RCC 7860 (cell line): Measurements from ENCODE around the gene RNF113B.
A peak's percentile ranks its signal among the peaks of the same experiment; 100 is the strongest.

Experiments
- DNase-seq: peaks from one replicate; pipeline ENCODE4 v3.0.0-alpha.2; 2015; ENCODE audit warnings: low spot score
- FAIRE-seq: peaks from 2 replicates; lab custom pipeline; 2012; peaks lifted over from hg19 to GRCh38; lab: Jason Lieb, UNC

RNF113B gene

GRCh38 chr13:98176777-98177608 is at the start of gene RNF113B:
Gene RNF113B, minus strand, starts transcription at chr13:98177269. Its CDS starts 33 bp downstream, at chr13:98177236.
- FAIRE-seq = no peak
- DNase-seq = no peak

DNA sequence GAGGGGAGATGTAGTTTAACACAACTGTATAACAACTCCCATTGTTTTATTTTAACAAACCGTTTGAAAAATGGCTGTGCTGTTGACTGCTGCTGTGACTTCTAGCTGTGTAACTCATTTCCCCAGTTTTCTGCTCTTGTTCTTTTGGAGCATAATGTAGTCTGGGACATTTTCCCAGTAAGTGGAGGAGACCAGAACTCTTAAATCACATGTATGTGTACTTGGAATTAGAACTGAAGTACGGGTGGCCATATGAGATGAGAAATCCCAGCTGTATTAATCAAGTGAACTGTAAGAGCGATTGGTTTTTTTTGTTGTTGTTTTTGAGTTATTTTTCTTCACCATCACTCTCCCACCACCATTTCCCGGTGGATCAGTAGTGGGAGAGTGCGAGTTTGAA is 49.4 kb upstream of the RNF113B start:
- DNase-seq = no peak

DNA sequence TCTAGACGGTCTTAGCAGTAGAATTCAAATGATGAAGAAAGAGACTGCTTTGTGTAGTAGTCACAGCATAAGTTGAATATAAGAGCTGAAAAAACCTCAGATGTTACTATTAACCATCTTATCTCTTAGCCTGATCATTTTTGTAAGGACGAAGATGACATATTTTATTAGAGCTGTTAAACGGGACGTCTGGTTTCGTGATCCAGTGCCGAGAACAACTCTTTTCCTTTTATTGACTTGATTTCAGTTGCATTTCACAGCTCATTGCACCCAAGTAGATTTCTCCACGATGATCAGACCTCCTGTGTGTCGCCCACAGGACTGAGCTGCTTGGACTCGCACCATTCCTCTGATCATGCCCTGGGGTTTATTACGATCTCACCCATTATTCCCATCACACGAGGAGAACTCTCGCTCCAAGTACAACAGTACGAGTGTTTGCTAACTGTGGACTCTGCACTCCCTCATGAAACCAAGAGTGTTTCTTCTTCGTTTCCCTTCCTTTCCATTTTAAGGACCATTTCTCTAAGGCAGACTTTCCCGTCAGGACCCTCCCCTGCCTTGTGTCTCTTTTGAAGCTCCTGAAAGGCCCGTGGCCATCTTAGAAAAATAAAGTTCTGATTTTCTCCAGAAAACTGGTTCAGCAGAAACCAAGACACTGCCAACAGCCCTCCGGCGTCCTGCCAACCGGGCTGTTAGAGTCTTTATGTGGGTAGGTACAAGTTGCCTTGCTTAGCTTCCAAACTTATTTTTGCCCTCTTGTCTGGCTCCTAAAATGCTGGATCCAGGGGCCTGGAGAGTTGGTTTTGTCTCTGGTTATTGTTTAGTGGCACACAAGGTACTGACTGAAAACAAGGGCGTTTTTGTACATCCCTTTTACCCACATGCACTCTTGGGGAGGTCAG is 48.2 kb upstream of the RNF113B start:
- FAIRE-seq = no peak

More for the DNA sequence above, 49.4 kb upstream of the RNF113B start:
- no peak for FAIRE-seq

GRCh38 chr13:98224557-98224956 is 47.5 kb upstream of the RNF113B start:
- DNase-seq (no peak), FAIRE-seq (no peak)

More for the DNA sequence above, 48.2 kb upstream of the RNF113B start:
- DNase-seq = no peak

DNA sequence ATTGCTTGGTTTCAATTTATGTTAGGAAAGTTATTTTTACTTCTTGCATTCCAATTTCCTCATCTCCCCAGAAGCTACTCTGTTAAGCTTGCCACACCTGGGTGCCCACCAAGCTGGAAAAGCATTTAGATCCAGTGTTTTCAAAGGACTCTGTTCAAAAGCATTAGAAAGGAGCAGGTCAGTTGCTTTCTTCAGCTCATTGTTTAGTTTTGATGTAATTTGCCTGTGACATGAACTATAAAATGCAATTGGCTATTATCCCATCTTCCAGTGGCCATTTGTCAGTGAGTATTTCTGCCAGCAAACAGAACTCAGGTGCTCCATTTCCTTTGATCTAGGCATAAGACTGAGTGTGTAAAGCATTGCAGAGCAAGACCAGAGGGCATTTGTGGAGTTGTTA is 46.7 kb upstream of the RNF113B start:
- FAIRE-seq = no peak
- no peak for DNase-seq

DNA sequence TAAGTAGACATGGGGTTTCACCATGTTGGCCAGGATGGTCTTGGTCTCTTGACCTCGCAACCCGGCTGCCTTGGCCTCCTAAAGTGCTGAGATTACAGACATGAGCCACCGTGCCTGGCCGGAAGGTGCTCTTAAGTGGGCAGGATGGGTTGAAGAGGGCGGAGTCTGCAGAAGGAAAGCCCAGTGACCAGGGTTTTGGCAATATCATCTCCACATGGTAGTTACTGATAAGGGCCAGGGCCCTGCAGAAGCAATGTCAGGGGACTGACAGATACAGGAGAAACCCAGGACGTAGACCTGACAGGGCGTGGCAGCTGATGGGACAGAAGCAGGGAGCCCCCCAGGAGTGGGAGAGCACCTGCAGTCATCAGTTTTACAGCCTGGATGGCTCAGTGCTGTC is 45.7 kb upstream of the RNF113B start:
- DNase-seq = no peak
- FAIRE-seq = no peak

GRCh38 chr13:98222081-98222554 is 45.0 kb upstream of the RNF113B start:
- FAIRE-seq (no peak), DNase-seq (no peak)

DNA sequence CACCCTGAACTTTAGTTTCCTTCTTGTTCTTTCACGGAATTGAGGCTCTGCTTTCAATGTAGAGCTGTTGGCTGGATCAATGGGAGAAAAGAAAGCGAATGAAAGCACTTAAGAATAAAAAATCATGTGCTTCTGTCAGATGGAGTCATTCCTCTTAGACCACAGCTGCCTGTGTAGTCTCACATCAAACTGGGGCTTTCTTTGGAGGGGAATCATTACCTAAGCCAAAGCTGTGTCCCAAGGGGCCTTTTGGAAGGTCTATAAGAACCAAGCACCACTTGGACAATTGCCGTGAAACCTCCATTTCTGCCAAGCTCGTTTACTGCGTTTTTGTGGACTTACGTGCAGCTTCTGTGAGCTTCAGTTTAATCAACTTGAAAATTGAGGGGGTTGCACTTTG is 44.2 kb upstream of the RNF113B start:
- FAIRE-seq = no peak
- no peak for DNase-seq

- no peak for FAIRE-seq
These were observed 43.3 kb upstream of the RNF113B start for GRCh38 chr13:98220271-98220791.

DNA sequence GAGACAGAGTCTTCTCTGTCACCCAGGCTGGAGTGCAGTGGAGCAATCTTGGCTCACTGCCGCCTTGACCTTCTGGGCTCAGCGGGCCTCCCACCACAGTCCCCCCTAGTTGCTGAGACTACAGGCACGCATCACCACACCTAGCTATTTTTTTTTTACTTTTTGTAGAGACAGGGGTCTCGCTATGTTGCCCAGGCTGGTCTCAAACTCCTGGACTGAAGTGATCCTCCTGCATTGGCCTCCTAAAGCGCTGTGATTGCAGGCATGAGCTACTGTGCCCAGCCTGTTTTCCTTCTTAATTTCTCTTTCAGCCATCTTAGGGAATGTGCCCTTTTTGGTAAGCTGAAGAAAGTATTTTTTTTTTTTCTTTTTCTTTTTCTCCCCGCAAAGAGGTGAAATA is 42.6 kb upstream of the RNF113B start:
- no peak for FAIRE-seq
- DNase-seq = no peak

More at GRCh38 chr13:98220271-98220791, 43.3 kb upstream of the RNF113B start:
- no peak for DNase-seq

DNA sequence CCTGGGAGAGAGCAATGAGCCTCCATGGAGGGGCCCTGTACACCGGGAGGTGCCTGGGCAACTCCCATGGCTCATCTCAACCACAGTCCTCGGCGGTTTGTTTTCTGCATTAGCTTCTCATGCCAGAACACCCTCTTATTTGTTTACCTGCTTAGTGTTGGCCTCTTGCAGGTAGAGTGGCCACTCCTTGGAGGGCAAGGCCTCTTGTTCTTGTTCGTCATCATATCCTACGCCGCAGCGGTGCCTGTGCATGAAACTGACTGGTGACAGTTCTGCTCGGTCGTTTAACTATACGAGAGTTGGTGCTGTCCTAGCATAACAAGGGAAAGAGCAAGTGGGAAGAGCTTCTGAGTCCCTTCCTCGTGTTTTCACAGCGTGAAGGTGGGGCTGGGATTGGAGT is 40.5 kb upstream of the RNF113B start:
- DNase-seq (no peak), FAIRE-seq (no peak)

- DNase-seq = no peak
- no peak for FAIRE-seq
These were observed 39.7 kb upstream of the RNF113B start for GRCh38 chr13:98216711-98217285.

- DNase-seq (peak; percentile 86), FAIRE-seq (peak; percentile 85)
These were observed 39.1 kb upstream of the RNF113B start for GRCh38 chr13:98216135-98216565.

DNA sequence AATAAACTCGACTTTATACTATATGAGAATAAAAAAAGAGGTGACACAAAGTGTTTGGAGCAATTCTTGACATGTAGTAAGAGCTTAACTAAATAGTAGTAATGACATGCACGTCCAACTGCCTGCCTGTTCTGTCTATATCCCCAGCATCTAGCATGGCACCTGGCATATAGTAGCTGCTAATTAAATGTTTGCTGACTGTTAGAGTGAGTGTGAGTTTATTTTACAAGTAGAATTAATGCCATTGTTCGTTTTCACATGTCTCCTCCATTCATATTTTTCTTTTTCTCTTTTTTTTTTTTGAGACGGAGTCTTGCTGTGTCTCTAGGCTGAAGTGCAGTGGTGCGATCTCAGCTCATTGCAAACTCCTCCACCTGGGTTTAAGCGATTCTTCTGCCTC is 38.4 kb upstream of the RNF113B start:
- DNase-seq = no peak
- no peak for FAIRE-seq

- FAIRE-seq = no peak
- no peak for DNase-seq
These were observed 37.6 kb upstream of the RNF113B start for GRCh38 chr13:98214707-98215106.

GRCh38 chr13:98214008-98214643 is 37.1 kb upstream of the RNF113B start:
- DNase-seq = no peak
- no peak for FAIRE-seq

DNA sequence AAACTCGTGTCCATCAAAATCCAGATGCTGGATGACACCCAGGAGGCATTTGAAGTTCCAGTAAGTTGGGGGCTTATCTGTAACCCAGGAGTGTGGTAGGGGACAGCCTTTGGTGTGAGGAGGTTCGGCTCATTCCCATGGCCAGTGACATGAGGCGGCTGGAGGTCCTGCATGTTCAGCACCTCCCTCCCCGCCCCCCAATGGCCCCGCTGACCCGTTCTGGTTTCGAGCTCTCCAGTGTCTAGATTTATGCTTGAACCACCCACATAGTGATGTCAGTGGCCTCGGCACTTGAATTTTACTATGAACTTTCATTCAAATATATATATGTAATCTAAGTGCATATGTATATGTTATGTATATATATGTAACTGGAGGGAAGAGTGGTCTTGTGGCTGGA is 36.3 kb upstream of the RNF113B start:
- FAIRE-seq = no peak
- no peak for DNase-seq

GRCh38 chr13:98212763-98213162 is 35.7 kb upstream of the RNF113B start:
- FAIRE-seq (no peak), DNase-seq (no peak)

DNA sequence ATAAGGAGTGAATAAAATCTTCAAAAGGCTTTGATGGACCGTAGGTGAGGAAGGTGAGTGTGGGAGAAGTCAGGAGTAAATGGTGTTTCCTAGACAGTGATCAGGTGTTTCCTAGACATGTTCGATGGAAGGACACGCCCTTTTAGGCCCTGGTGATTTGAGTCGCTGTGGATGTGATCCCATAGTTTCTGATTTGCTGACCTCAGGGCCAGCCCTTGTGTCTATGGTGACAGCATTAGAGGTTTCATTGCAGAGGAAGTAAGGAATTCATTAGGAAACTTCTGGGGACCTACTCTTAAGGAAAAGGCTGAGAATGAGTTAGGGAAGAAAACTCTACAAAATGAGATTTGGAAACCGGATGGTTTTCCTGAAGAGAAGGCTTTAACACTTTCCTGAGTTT is 31.5 kb upstream of the RNF113B start:
- FAIRE-seq = no peak
- no peak for DNase-seq

GRCh38 chr13:98207416-98207815 is 30.3 kb upstream of the RNF113B start:
- FAIRE-seq = no peak

More at GRCh38 chr13:98207416-98207815, 30.3 kb upstream of the RNF113B start:
- peak; percentile 80 for DNase-seq
